IMR-90 (cell line): ENCODE measurements around the gene MYL6. TPM values are rescaled to one million over a fixed set of nuclear protein-coding genes. Genes with fewer than 3 reads are reported as not detected.

ENCODE experiments used
- ATAC-seq: fragments of 200-7000 bp; cut with Tn5 transposase; 2 replicates; pipeline ENCODE4 v1.9.1; 2020; ENCODE audit warnings: low read depth, mild to moderate bottlenecking, moderate library complexity
- Bru-seq: library from RNA; stranded (reverse); fragments of 400-500 nt; gene quantifications from one replicate; lab custom pipeline; 2021; lab: Mats Ljungman, UMichigan
- BruChase-seq, 2 experiments: library from RNA; stranded (reverse); fragments of 400-500 nt; gene quantifications; one replicate each; lab custom pipeline; 2021; lab: Mats Ljungman, UMichigan
- BruUV-seq: library from RNA; stranded (reverse); fragments of 400-500 nt; replicated peaks from 2 replicates; lab custom pipeline; 2021; lab: Mats Ljungman, UMichigan
- CTCF ChIA-PET: fragments of 300-600 bp; formaldehyde crosslinking; extraction: SDS; loops from one replicate; lab custom pipeline; 2021; ENCODE audit warnings: antibody characterized with exemption; lab: Yijun Ruan, JAX
- POLR2A ChIA-PET: fragments of 300-600 bp; sonication (Branson Sonifier 250); formaldehyde crosslinking; loops from one replicate; lab custom pipeline; 2022; ENCODE audit warnings: antibody characterized with exemption; ENCODE audit not compliant: unreplicated experiment; lab: Charles Lee
- DNase-seq: peaks from one replicate; pipeline ENCODE4 v3.0.0; 2013
- H2AFZ ChIP-seq: replicated peaks from 2 replicates; pipeline ENCODE3; 2013; ENCODE audit warnings: low read length, mild to moderate bottlenecking; ENCODE audit not compliant: poor library complexity
- H2AK5ac ChIP-seq: 2 replicates; pipeline ENCODE4 v1.6.1; 2013; ENCODE audit warnings: low read depth, low read length, inconsistent platforms
- H2AK9ac ChIP-seq: replicated peaks from 2 replicates; pipeline ENCODE3; 2013; ENCODE audit warnings: mild to moderate bottlenecking, low read depth, low read length, moderate library complexity; ENCODE audit not compliant: poor library complexity
- H2BK120ac ChIP-seq: 2 replicates; pipeline ENCODE4 v1.6.1; 2013; ENCODE audit warnings: low read depth, low read length, inconsistent platforms
- H2BK15ac ChIP-seq: 3 replicates; pipeline ENCODE4 v1.6.1; 2013; ENCODE audit warnings: low read depth, low read length, inconsistent platforms
- H2BK20ac ChIP-seq: 2 replicates; pipeline ENCODE4 v1.6.1; 2013; ENCODE audit warnings: low read depth, mild to moderate bottlenecking, inconsistent platforms, low read length, moderate library complexity
- H2BK5ac ChIP-seq: 2 replicates; pipeline ENCODE4 v1.6.1; 2013; ENCODE audit warnings: mild to moderate bottlenecking, low read depth, low read length, inconsistent platforms; ENCODE audit not compliant: poor library complexity, severe bottlenecking
- H3K14ac ChIP-seq: replicated peaks from 2 replicates; pipeline ENCODE4 v1.6.1; 2013; ENCODE audit warnings: low read depth, low read length, inconsistent platforms
- H3K18ac ChIP-seq: 2 replicates; pipeline ENCODE4 v1.6.1; 2013; ENCODE audit warnings: low read depth, low read length, control low read depth
- H3K23ac ChIP-seq: 2 replicates; pipeline ENCODE4 v1.6.1; 2013; ENCODE audit warnings: low read depth, low read length, inconsistent platforms
- H3K27ac ChIP-seq: 2 replicates; pipeline ENCODE4 v1.5.1; 2013; ENCODE audit warnings: mild to moderate bottlenecking, control low read depth, low read length; ENCODE audit not compliant: insufficient read depth
- H3K27me3 ChIP-seq: 2 replicates; pipeline ENCODE4 v1.6.1; 2013; ENCODE audit warnings: low read length; ENCODE audit not compliant: control insufficient read depth, insufficient read depth
- H3K36me3 ChIP-seq: 2 replicates; pipeline ENCODE4 v1.6.1; 2013; ENCODE audit warnings: low read length, mixed read lengths; ENCODE audit not compliant: control insufficient read depth, insufficient read depth
- H3K4ac ChIP-seq: 2 replicates; pipeline ENCODE4 v1.6.1; 2013; ENCODE audit warnings: low read depth, low read length, inconsistent platforms
- H3K4me1 ChIP-seq: 2 replicates; pipeline ENCODE4 v1.6.1; 2013; ENCODE audit warnings: low read length, mixed read lengths; ENCODE audit not compliant: control insufficient read depth, insufficient read depth
- H3K4me2 ChIP-seq: 2 replicates; pipeline ENCODE4 v1.6.1; 2013; ENCODE audit warnings: low read depth, mild to moderate bottlenecking, control low read depth, low read length, moderate library complexity
- H3K4me3 ChIP-seq: 2 replicates; pipeline ENCODE4 v1.5.1; 2013; ENCODE audit warnings: low read depth, mild to moderate bottlenecking, control low read depth, low read length, moderate library complexity; ENCODE audit not compliant: insufficient read depth
- H3K56ac ChIP-seq: 2 replicates; pipeline ENCODE4 v1.6.1; 2013; ENCODE audit warnings: low read length, inconsistent platforms; ENCODE audit not compliant: insufficient read depth; ENCODE audit errors: extremely low read depth
- H3K79me1 ChIP-seq, 2 experiments: 2 replicates each; pipeline ENCODE4 v1.6.1; 2013; ENCODE audit warnings: low read length in 2 of 2, inconsistent platforms in 1 of 2, low read depth in 1 of 2
- H3K9ac ChIP-seq: 2 replicates; pipeline ENCODE4 v1.6.1; 2013; ENCODE audit warnings: low read depth, low read length, control low read depth
- H3K9me1 ChIP-seq: 2 replicates; pipeline ENCODE4 v1.6.1; 2013; ENCODE audit warnings: low read length, inconsistent platforms; ENCODE audit not compliant: insufficient read depth
- H3K9me3 ChIP-seq: 2 replicates; pipeline ENCODE4 v1.6.1; 2013; ENCODE audit warnings: low read length; ENCODE audit not compliant: control insufficient read depth, insufficient read depth
- H4K20me1 ChIP-seq: 2 replicates; pipeline ENCODE4 v1.6.1; 2013; ENCODE audit warnings: low read length, inconsistent platforms; ENCODE audit not compliant: insufficient read depth
- H4K5ac ChIP-seq: 2 replicates; pipeline ENCODE4 v1.6.1; 2013; ENCODE audit warnings: mild to moderate bottlenecking, low read depth, low read length, control low read depth
- H4K8ac ChIP-seq, 2 experiments: 2 replicates each; pipeline ENCODE4 v1.6.1; 2013; ENCODE audit warnings: low read depth in 2 of 2, low read length in 2 of 2, control low read depth in 1 of 2, inconsistent platforms in 1 of 2
- H4K91ac ChIP-seq: 2 replicates; pipeline ENCODE4 v1.6.1; 2013; ENCODE audit warnings: low read depth, low read length, inconsistent platforms; ENCODE audit not compliant: insufficient read depth
- BHLHE40 ChIP-seq: fragments of 150-350 bp; IDR thresholded peaks from 2 replicates; pipeline ENCODE4 v1.6.1; 2016; ENCODE audit warnings: mild to moderate bottlenecking, low read depth, low read length
- CEBPB ChIP-seq: IDR thresholded peaks from 2 replicates; pipeline ENCODE4 v1.6.1; 2012; ENCODE audit warnings: low read depth, low read length, improper control_type of control experiment
- FOS ChIP-seq: fragments of 150-350 bp; IDR thresholded peaks from 2 replicates; pipeline ENCODE4 v1.6.1; 2016; ENCODE audit warnings: low read depth, low read length
- MAFK ChIP-seq: IDR thresholded peaks from 2 replicates; pipeline ENCODE4 v1.6.1; 2012; ENCODE audit warnings: low read depth, low read length, improper control_type of control experiment
- MAZ ChIP-seq: IDR thresholded peaks from 2 replicates; pipeline ENCODE4 v1.6.1; 2012; ENCODE audit warnings: low read depth, mild to moderate bottlenecking, low read length, improper control_type of control experiment, moderate library complexity, borderline replicate concordance
- MXI1 ChIP-seq: IDR thresholded peaks from 2 replicates; pipeline ENCODE4 v1.6.1; 2012; ENCODE audit warnings: low read depth, mild to moderate bottlenecking, low read length, moderate library complexity, borderline replicate concordance
- POLR2A ChIP-seq: IDR thresholded peaks from 2 replicates; pipeline ENCODE4 v1.6.1; 2012; ENCODE audit warnings: mild to moderate bottlenecking, low read depth, low read length
- RAD21 ChIP-seq: IDR thresholded peaks from 2 replicates; pipeline ENCODE4 v1.6.1; 2012; ENCODE audit warnings: low read length, improper control_type of control experiment
- RCOR1 ChIP-seq: IDR thresholded peaks from 2 replicates; pipeline ENCODE4 v1.6.1; 2012; ENCODE audit warnings: mild to moderate bottlenecking, low read length, improper control_type of control experiment; ENCODE audit not compliant: insufficient replicate concordance
- SMC3 ChIP-seq: fragments of 150-350 bp; IDR thresholded peaks from 2 replicates; pipeline ENCODE4 v1.6.1; 2016; ENCODE audit warnings: low read depth, mild to moderate bottlenecking, antibody characterized with exemption, low read length, moderate library complexity
- WGBS, 2 experiments: methylation state at CpG; one replicate each; pipeline versions ENCODE4 v1.1.5 to v1.1.7; 2013; ENCODE audit warnings: missing lambda C conversion rate in 2 of 2; ENCODE audit not compliant: insufficient read length in 1 of 2; ENCODE audit errors: extremely low coverage in 2 of 2; 5-methylcytosine and 5-hydroxymethylcytosine counted together
- dilution Hi-C: fragments of 300-500 bp; cut with HindIII; formaldehyde crosslinking; loops from one replicate; pipeline ENCODE4 v1.14.3; 2018; ENCODE audit warnings: low sequenced_read_pairs; ENCODE audit not compliant: unreplicated experiment
- in situ Hi-C: fragments of 300-500 bp; cut with MboI; formaldehyde crosslinking; loops from 3 replicates; pipeline ENCODE4 v1.14.3; 2019; ENCODE audit warnings: low sequenced_read_pairs, inconsistent platforms, mixed read lengths
- intact Hi-C: fragments of 100-400 bp; cut with micrococcal nuclease; formaldehyde crosslinking; loops from 2 replicates; pipeline ENCODE4 v1.10.0; 2022
- long read RNA-seq: library from polyadenylated mRNA; unstranded; transcript quantifications from one replicate; pipeline ENCODE4 v2.0.0, GENCODE V29; 2021; ENCODE audit not compliant: unreplicated experiment
- polyA plus RNA-seq, 3 experiments: library from polyadenylated mRNA; depleted of rRNA; stranded (reverse); fragments of >200 nt; gene quantifications; 2 replicates each; pipeline ENCODE4 v1.2.3, GENCODE V29; 2012; ENCODE audit warnings: low replicate concordance in 1 of 3
- total RNA-seq: library from RNA; depleted of rRNA; stranded (reverse); fragments of >200 nt; gene quantifications from 2 replicates; pipeline ENCODE4 v1.2.3, GENCODE V29; 2012; rRNA removed
- TF ChIP-seq, protein P1 (sequence below): fragments of 150-350 bp; IDR thresholded peaks from 2 replicates; pipeline ENCODE4 v1.6.1; 2016; ENCODE audit warnings: low read depth, mild to moderate bottlenecking, low read length, moderate library complexity, borderline replicate concordance
- TF ChIP-seq, protein P2 (sequence below): fragments of 150-350 bp; IDR thresholded peaks from 2 replicates; pipeline ENCODE4 v1.6.1; 2017; ENCODE audit warnings: mild to moderate bottlenecking, antibody characterized with exemption, low read length, low read depth

MYL6 gene
- total RNA-seq (4,816 and 6,155 TPM in 2 replicates), polyA plus RNA-seq (2012; rRNA removed) (6,979 and 8,569 TPM in 2 replicates), Bru-seq, nascent RNA (percentile 99 among the genes with signal in this experiment), BruChase-seq, experiment 1, labeled RNA remaining after a 6-hour chase (percentile 98 among the genes with signal in this experiment), BruChase-seq, experiment 2, labeled RNA remaining after a 2-hour chase (percentile 98 among the genes with signal in this experiment)
- 4,737 and 9,751 TPM in 2 replicates for polyA plus RNA-seq (2012; cell fraction: cytosol; rRNA removed)
- 1,664 and 4,642 TPM in 2 replicates for polyA plus RNA-seq (2012; cell fraction: nucleus; rRNA removed; ENCODE audit: low replicate concordance)
- long read RNA-seq, transcript MYL6-218 (7 exons, 901 nt) = major isoform, 826 of 2,171 reads
- long read RNA-seq, transcript MYL6-207 (6 exons, 655 nt) = minor isoform, 328 of 2,171 reads
- long read RNA-seq, transcript MYL6-219 (5 exons, 1,438 nt) = minor isoform, 44 of 2,171 reads
- long read RNA-seq, transcript MYL6-210 (7 exons, 573 nt) = minor isoform, 6 of 2,171 reads
- long read RNA-seq, partial matches to known transcripts = 172 of 2,171 reads
- long read RNA-seq, other reads (novel, unspliced or antisense) = 780 of 2,171 reads

DNA sequence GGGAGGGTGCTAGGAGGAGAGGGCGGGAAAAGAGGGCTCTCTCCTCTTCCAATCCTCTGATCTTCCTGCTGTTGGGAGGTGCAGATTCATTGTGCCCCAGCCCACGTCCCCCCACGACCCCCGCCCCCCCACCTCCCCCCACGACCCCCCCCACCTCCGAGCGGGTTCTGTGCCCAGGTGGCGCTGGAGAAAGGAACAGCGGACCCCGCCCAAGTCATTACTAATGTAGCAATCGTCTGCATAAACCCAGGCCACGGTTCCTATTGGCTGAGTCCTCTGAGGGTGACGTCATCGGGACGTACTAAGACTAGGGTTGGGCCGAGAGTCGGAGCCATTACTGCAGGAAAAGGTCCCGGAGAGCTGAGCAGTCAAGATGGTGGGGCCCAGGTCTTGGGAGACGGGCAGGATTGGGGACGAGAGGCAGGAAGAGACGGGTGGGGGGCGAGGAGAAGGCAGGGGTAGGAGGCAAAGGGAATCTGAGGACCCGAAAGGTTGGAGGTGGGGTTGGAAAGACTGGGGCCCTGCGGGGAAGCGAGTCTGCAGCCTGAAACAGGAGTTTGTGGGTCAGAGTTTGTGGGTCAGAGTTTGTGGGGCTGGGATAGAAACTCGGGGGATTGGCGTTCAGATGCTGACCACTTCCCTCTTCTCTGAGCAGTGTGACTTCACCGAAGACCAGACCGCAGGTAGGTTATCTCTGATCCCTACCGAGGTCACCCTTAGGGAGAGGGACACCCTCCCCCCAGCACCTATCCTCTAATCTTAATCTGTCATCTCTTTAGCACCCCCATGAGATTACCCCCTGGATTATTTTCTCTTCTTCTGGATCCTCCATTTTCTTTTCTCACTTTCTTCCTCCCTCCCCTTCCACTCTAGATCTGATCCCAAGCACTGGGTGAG, at the start of gene MYL6:
TSS of gene MYL6 (plus strand) at position 331 of the 897 bp plus-strand sequence. CDS start at position 374, 43 bp downstream.
- BruUV-seq = no TSS peak
- Histone ChIP-seq H4K91ac (peak within 1 kb of the TSS; percentile 95), H2BK15ac (peak within 1 kb of the TSS; percentile 59; the same call in 1 of the 3 replicates), H2BK5ac (peak within 1 kb of the TSS; percentile 91), H4K5ac (peak within 1 kb of the TSS; percentile 85), H3K56ac (peak within 1 kb of the TSS; percentile 99), H3K79me1 (peaks cover 18 to 68% of the 10 kb centered on the region in 2 experiments), H3K23ac (peak within 1 kb of the TSS; percentile 99), H3K4me1 (peaks cover 18% of the 10 kb centered on the region), H3K9ac (peak within 1 kb of the TSS; percentile 100), H2BK20ac (0 out of 2 replicates have a peak within 1 kb of the TSS, but pooled peaks have one; percentile 4), H3K27ac (peak within 1 kb of the TSS; percentile 90), H3K9me1 (peaks cover 6% of the 10 kb centered on the region; the same call in 1 of the 2 replicates), H4K20me1 (peaks cover 50% of the 10 kb centered on the region), H3K4me3 (peak within 1 kb of the TSS; percentile 73), H3K4me2 (peak within 1 kb of the TSS; percentile 98), H4K8ac (peak within 1 kb of the TSS; percentile 91 to 94), H3K4ac (peak within 1 kb of the TSS; percentile 97), H2AFZ (peak within 1 kb of the TSS; percentile 87), H3K9me3 (no peaks in the 10 kb centered on the region), H2AK9ac (peak within 1 kb of the TSS; percentile 99), H3K36me3 (peaks cover 45% of the 10 kb centered on the region), H3K14ac (peak within 1 kb of the TSS; percentile 98), H3K27me3 (no peaks in the 10 kb centered on the region), H3K18ac (peak within 1 kb of the TSS; percentile 81), H2AK5ac (peak within 1 kb of the TSS; percentile 95), H2BK120ac (peak within 1 kb of the TSS; percentile 62)
- ATAC-seq = peak; percentile 70
- POLR2A ChIA-PET = interaction anchor here (1.6 kb wide), 1 partner anchor 30 kb away, joined by 8 read pairs; the partner anchor contains the start of gene ESYT1
- in situ Hi-C loops (no loop called here), dilution Hi-C loops (no loop called here), intact Hi-C loops (loop anchor here (2.0 kb wide), 3 partner anchors 31 to 63 kb away; partner anchors contain the start of genes RNF41 and ZC3H10)
- 0% methylated on average over 13 of the region's 30 CpGs; no CpG with 5 or more reads in 1 of the 2 experiments for WGBS, 2 experiments
- CTCF ChIA-PET = no interaction called here
- DNase-seq = peak; percentile 99
- TF ChIP-seq MXI1 (no peak), FOS (peak; percentile 69), RAD21 (no peak), RCOR1 (no peak), CEBPB (peak; percentile 94), POLR2A (peak; percentile 99), SMC3 (no peak), BHLHE40 (peak; percentile 61), MAZ (peak; percentile 7), MAFK (no peak)
- TF ChIP-seq, protein P1, sequence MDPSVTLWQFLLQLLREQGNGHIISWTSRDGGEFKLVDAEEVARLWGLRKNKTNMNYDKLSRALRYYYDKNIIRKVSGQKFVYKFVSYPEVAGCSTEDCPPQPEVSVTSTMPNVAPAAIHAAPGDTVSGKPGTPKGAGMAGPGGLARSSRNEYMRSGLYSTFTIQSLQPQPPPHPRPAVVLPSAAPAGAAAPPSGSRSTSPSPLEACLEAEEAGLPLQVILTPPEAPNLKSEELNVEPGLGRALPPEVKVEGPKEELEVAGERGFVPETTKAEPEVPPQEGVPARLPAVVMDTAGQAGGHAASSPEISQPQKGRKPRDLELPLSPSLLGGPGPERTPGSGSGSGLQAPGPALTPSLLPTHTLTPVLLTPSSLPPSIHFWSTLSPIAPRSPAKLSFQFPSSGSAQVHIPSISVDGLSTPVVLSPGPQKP = no peak
- TF ChIP-seq, protein P2, sequence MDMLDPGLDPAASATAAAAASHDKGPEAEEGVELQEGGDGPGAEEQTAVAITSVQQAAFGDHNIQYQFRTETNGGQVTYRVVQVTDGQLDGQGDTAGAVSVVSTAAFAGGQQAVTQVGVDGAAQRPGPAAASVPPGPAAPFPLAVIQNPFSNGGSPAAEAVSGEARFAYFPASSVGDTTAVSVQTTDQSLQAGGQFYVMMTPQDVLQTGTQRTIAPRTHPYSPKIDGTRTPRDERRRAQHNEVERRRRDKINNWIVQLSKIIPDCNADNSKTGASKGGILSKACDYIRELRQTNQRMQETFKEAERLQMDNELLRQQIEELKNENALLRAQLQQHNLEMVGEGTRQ = no peak
